ENCODE measurements around the gene ADAMTSL3.

ADAMTSL3 gene

GRCh38 chr15:83898361-83898760 lies 244.4 kb downstream of the ADAMTSL3 start:
- no peak overlapping the region for H3K4me3 ChIP-seq (ENCODE audit: low read depth, low read length)
- no peak for DNase-seq (ENCODE audit: low read depth)

GRCh38 chr15:83899670-83900069 lies 245.7 kb downstream of the ADAMTSL3 start:
- no peak overlapping the region for H3K4me3 ChIP-seq (ENCODE audit: low read depth, low read length)
- DNase-seq (ENCODE audit: low read depth) = no peak

GRCh38 chr15:83904107-83905040 lies 250.5 kb downstream of the ADAMTSL3 start:
- peak; percentile 92 for DNase-seq (ENCODE audit: low read depth)
- no peak overlapping the region for H3K4me3 ChIP-seq (ENCODE audit: low read depth, low read length)

GRCh38 chr15:83905556-83906273 lies 251.8 kb downstream of the ADAMTSL3 start:
- no peak overlapping the region for H3K4me3 ChIP-seq (ENCODE audit: low read depth, low read length)
- no peak for DNase-seq (ENCODE audit: low read depth)

GRCh38 chr15:83911345-83911744 lies 257.4 kb downstream of the ADAMTSL3 start:
- no peak for DNase-seq (ENCODE audit: low read depth)
- H3K4me3 ChIP-seq (ENCODE audit: low read depth, low read length) = no peak overlapping the region

- DNase-seq (ENCODE audit: low read depth) = no peak
- H3K4me3 ChIP-seq (ENCODE audit: low read depth, low read length) = no peak overlapping the region
Measured at GRCh38 chr15:83912343-83912742, 258.4 kb downstream of the ADAMTSL3 start.

- no peak for DNase-seq (ENCODE audit: low read depth)
- H3K4me3 ChIP-seq (ENCODE audit: low read depth, low read length) = no peak overlapping the region
Measured at GRCh38 chr15:83913034-83913632, 259.2 kb downstream of the ADAMTSL3 start.

GRCh38 chr15:83914906-83915305 lies 261.0 kb downstream of the ADAMTSL3 start:
- DNase-seq (ENCODE audit: low read depth) = no peak
- no peak overlapping the region for H3K4me3 ChIP-seq (ENCODE audit: low read depth, low read length)

- no peak for DNase-seq (ENCODE audit: low read depth)
- H3K4me3 ChIP-seq (ENCODE audit: low read depth, low read length) = no peak overlapping the region
Measured at GRCh38 chr15:83917432-83917831, 263.5 kb downstream of the ADAMTSL3 start.

- H3K4me3 ChIP-seq (ENCODE audit: low read depth, low read length) = no peak overlapping the region
- no peak for DNase-seq (ENCODE audit: low read depth)
Measured at GRCh38 chr15:83918011-83918410, 264.1 kb downstream of the ADAMTSL3 start.

- no peak for DNase-seq (ENCODE audit: low read depth)
- H3K4me3 ChIP-seq (ENCODE audit: low read depth, low read length) = no peak overlapping the region
Measured at GRCh38 chr15:83919319-83919830, 265.5 kb downstream of the ADAMTSL3 start.

GRCh38 chr15:83919978-83920510 lies 266.1 kb downstream of the ADAMTSL3 start:
- no peak overlapping the region for H3K4me3 ChIP-seq (ENCODE audit: low read depth, low read length)
- DNase-seq (ENCODE audit: low read depth) = no peak

- H3K4me3 ChIP-seq (ENCODE audit: low read depth, low read length) = no peak overlapping the region
- no peak for DNase-seq (ENCODE audit: low read depth)
Measured at GRCh38 chr15:83922649-83923294, 268.8 kb downstream of the ADAMTSL3 start.

GRCh38 chr15:83926116-83926515 lies 272.2 kb downstream of the ADAMTSL3 start:
- H3K4me3 ChIP-seq (ENCODE audit: low read depth, low read length) = no peak overlapping the region
- DNase-seq (ENCODE audit: low read depth) = no peak

- DNase-seq (ENCODE audit: low read depth) = no peak
Measured at GRCh38 chr15:83927704-83928391, 273.9 kb downstream of the ADAMTSL3 start.

GRCh38 chr15:83928392-83928734 lies 274.4 kb downstream of the ADAMTSL3 start:
- H3K4me3 ChIP-seq (ENCODE audit: low read depth, low read length) = no peak overlapping the region
- DNase-seq (ENCODE audit: low read depth) = no peak

More at GRCh38 chr15:83927704-83928391, 273.9 kb downstream of the ADAMTSL3 start:
- H3K4me3 ChIP-seq (ENCODE audit: low read depth, low read length) = no peak overlapping the region

GRCh38 chr15:83928878-83929418 lies 275.0 kb downstream of the ADAMTSL3 start:
- H3K4me3 ChIP-seq (ENCODE audit: low read depth, low read length) = no peak overlapping the region
- DNase-seq (ENCODE audit: low read depth) = no peak

- H3K4me3 ChIP-seq (ENCODE audit: low read depth, low read length) = no peak overlapping the region
- DNase-seq (ENCODE audit: low read depth) = no peak
Measured at GRCh38 chr15:83929619-83930018, 275.7 kb downstream of the ADAMTSL3 start.

Data from skeletal muscle cell (primary cell).